Skeletal muscle cell (primary cell): Measurements from ENCODE around the gene MED7.
"Not testable (repeated sequence)": the region's sequence is repeated elsewhere in the genome, so short reads cannot be mapped to it uniquely, and the experiment has no call there.

ENCODE experiments used
- DNase-seq: peaks from one replicate; pipeline ENCODE4 v3.0.0-alpha.2; 2010; ENCODE audit warnings: low read depth
- H3K4me3 ChIP-seq: 2 replicates; pipeline ENCODE4 v1.5.1; 2011; ENCODE audit warnings: low read depth, mild to moderate bottlenecking, control low read depth, low read length, moderate library complexity

Gene MED7, protein sequence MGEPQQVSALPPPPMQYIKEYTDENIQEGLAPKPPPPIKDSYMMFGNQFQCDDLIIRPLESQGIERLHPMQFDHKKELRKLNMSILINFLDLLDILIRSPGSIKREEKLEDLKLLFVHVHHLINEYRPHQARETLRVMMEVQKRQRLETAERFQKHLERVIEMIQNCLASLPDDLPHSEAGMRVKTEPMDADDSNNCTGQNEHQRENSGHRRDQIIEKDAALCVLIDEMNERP

DNA sequence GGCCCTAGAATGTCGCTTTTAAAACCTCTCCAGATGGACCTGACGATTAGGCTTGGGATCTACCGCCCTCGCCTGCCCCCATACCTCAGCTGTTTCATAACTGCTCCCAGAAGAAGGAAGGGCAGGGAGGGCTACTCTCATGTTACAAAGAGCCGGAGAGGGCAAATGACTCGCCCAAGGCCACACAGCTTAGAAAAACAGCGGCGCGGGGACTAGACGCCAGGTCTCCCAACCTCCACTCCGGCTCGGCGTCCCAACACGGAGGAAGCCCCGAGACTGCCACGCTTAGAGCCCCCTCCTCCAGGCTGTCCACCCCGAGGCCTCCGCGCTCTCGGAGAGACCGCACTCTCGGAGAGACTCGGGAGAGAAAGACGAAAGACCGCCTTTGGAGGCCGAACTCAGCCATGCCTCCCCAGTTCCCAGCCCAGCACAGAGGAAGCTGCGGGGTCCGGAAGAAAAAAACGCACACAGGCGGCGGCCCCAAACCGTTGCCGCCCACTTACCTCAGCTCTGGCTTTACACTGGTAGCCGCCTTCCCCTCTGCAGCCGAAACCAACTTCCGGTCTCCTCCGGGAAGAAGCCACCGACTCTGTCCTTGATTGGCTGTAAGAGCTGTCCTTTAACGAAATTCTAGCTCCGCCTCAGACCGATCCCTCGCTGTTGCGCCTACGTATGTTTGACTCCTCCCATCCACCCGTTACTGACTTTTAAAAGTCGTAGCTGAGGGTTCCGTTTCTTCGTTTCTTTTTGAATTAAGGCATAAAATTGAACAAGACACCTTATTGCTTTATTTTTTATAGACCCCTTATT is at the start of gene MED7:
TSS of gene MED7 (minus strand) at position 549 of the 810 bp plus-strand sequence. CDS start 3,434 bp downstream, outside the sequence.
- peak; percentile 97 for DNase-seq
- H3K4me3 ChIP-seq: peak within 1 kb of the TSS; percentile 100

DNA sequence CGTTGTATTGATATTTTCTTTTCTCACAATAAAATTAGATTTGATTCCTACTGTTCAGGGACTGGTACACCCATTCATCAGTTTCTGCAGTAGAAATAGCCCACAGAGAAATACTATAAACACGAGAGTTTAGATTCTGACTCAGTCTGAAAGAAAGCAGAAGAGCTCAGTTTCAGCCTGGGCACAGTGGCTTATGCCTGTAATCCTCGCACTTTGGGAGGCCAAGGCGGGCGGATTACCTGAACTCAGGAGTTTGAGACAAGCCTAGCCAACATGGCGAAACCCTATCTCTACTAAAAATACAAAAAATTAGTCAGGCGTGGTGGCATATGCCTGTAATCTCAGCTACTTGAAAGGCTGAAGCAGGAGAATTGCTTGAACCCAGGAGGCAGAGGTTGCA is 46.6 kb upstream of the MED7 start:
- no peak overlapping the region for H3K4me3 ChIP-seq
- no peak for DNase-seq

DNA sequence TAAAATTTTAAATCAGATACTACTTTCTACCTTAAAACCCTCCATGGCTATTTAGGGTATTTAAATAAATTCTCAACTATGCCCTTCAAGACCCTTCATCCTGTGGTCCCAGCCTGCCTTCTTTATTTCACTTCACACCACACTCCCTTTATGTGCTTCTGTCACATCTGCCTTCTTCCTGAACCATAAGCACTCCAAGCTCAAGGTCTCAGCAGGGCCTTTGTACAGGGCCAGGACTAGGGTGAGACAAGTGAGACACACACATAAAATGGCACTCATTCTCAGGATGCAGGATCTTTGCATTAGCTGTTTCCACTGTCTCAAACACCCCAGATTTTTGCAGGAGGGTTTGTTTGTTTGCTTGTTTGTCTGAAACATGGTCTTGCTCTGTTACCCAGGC is 45.6 kb upstream of the MED7 start:
- H3K4me3 ChIP-seq: no peak overlapping the region
- DNase-seq: no peak

DNA sequence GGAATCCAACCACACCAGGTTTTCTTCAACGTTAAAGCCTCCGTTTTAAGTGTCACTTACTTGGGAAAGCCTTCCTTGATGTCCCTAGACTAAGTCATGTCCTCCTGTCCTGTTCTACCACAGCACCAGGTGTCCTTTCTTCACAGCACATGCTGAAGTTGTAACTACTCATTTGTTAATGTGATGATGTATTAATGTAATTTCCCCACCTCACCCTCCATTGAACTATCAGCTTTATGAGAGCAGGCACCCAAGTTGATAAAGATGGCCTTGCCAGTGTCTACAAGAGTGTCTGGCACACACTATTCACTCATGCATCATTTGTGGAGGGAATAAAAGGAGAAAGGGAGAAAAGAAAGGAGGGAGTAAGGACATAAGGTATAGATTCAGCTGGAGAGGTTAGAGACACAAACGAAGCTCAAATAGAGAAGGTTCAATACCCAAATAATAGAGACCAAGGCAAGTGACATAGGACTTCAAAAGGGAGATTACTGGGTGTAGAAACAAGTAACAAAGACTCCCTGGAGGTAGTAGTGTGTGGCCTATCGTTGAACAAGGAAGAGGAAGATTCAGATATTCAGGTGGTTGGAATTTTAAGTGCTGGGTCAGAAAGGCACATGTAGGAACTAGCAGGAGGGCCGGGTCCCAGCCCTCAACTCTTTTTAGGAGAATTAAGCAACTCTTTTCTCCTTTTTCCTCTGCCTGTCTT is 44.5 kb upstream of the MED7 start:
- H3K4me3 ChIP-seq: no peak overlapping the region
- DNase-seq: no peak

DNA sequence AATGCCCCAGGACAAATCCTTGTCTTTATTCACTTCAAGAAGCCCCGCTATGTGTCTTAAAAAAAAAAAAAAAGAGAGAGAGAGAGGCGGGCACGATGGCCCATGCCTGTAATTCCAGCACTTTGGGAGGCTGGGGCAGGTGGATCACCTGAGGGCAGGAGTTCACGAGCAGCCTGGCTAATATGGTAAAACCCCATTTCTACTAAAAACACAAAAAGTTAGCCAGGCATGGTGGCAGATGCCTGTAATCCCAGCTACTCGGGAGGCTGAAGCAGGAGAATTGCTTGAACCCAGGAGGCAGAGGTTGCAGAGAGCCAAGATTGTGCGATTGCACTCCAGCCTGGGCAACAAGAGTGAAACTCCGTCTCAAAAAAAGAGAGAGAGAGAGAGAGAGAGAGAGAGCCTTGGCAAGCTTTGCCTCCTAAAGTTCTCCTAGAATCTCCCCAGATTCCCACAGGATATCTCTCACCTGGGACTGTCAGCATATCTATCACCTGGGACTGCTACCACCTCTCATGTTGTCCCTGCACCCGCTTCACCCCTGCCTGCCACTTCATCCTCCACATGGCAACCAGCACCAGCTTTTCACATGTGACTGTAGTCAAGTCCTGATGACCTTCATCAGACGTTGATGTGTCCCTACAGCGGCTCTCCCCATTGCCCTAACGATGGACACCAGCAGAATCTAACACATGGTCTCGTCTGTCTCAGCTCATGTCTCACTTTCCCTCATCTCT is 43.8 kb upstream of the MED7 start:
- no peak overlapping the region for H3K4me3 ChIP-seq
- DNase-seq: no peak

DNA sequence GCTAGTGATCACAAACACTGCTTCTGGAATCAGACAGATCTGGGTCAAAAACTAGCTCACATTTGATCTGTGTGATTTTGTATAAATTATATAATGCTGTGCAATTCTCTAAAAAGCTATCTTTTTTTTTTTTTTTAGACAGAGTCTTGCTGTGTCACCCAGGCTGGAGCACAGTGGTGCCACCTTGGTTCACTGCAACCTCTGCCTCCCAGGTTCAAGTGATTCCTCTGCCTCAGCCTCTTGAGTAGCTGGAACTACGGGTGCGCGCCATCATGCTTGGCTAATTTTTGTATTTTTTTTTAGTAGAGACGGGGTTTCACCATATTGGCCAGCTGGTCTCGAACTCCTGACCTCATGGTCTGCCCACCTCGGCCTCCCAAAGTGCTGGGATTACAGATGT is 42.5 kb upstream of the MED7 start:
- not testable (repeated sequence) for H3K4me3 ChIP-seq, DNase-seq

DNA sequence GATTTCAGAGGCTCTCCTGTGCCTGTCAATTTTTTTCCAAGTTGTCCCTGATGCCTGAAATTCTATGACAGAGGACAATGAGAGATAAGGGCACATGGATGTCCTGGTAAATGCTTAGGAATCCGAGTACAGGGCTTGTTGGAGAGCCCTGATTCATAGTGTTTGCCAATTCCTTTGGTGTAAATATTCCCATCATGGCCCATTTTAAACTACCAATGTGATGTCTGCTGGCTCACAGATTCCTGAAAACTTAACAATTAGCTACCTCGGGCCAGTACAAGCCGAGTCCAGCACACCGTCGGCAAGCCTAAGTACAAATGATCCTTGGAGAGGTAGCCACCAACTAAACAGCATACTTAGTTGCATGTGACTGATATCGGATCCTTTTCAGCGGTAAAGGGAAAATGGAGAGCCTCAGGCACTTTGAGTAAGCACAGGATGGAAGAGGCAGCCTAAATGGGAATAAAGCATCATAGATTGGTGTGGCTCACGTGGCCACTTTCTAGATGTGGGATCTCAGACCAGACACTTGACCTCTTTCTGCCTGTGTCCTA is 41.5 kb upstream of the MED7 start:
- no peak overlapping the region for H3K4me3 ChIP-seq
- no peak for DNase-seq

DNA sequence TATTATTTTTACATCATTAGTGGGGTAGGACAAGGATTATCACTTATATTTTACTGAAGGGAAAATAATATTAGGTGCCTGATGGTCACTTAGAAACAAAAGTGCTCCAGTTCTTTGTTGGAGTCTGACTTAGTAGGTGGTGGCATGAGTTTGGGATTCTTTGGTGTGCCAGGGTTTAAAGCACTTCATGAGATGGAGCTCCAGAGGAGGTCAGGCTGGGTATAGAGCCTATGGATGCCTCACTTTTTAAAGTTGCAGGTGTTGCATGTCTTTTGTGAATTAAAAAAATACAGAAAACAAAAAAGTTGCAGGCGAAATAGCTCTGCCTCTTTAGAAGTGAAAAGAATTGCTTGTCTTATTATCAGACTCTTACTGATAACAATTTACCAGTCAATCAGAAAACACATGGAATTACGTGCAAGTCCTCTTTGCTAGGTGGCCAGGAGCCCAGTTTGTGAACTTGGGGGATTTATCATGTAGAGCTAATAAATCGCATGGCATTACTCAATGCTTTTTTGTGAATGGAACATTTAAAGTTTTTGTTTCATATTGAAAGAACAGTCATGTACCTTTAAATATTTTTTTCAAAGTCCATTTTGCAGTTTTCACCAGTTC is 39.6 kb upstream of the MED7 start:
- H3K4me3 ChIP-seq: no peak overlapping the region

DNA sequence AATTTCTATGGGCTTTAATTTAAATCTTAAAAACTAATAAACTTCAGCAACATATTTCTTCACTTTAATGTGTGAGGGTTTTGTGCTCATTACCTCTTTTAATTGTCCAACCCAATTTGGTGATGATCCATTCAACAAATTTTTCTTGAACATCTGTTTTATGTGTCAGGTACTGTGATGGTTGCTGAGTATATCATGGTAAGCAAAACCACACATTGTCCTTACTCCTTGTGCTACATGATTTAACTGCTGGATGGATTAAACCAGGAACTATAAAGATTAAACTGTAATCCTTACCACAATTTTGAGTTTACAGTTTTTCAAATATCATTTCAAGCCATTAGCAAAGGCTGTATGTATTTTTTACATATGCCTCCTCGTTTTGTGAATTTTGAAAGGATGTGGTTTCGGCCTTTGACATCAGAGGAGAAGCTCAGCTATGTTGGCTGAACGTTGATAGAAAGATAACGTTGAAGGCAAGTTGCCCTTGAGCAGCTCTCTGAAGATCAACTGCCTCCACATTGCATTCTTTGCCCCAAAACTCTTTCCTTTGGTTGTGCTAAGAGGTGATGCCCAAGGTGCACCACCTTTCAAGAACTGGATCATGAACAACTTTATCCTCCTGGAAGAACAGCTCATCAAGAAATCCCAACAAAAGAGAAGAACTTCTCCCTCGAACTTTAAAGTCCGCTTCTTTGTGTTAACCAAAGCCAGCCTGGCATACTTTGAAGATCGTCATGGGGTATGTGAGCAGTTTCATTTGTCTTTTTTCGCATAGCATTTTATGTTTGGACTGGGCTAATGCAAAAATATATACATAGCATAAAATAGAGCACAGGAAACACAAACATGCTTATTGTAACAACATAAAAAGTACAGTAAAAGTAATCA is 38.0 kb upstream of the MED7 start, which contains the start of gene ITK:
TSS of gene ITK (plus strand) at position 467 of the 891 bp plus-strand sequence. CDS start at position 605, 138 bp downstream.
- DNase-seq: no peak
- H3K4me3 ChIP-seq: no peak within 1 kb of the TSS

More for the DNA sequence above, 39.6 kb upstream of the MED7 start:
- no peak for DNase-seq

DNA sequence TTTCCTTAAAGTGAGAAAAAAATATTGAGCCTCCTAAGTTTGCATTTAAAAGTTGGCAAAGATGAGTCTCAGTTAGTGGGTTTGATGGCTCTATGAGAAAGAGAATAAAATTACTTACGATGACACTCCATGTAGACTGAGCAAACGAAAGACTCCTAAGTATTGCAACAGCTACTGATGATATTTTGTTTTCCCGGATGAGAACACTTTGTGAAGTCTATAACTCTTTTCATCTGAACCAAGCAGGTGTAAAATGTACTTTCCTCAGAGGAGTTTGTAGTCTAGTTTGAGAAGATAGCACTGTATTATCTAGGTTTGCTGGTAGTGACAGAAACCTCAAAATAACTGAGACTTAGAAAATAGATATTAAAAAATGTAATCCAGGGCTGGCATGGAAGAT is 36.3 kb upstream of the MED7 start:
- no peak overlapping the region for H3K4me3 ChIP-seq
- no peak for DNase-seq

DNA sequence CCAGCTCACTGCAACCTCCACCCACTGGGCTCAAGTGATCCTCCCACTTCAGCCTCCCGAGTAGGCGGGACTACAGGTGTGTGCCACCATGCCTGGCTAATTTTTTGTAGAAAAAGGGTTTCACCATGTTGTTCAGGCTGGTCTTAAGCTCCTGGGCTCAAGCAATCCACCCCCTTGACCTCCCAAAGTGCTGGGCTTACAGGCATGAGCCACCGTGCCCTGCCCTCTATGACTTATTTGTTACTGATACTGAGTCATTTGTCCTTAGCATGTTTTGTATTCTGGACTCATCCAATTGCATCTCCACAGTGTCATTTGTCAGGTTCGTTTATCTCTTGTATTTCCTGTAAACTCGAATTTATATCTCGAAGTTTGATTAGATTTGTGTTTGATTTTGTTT is 35.3 kb upstream of the MED7 start:
- no peak overlapping the region for H3K4me3 ChIP-seq
- DNase-seq: no peak

DNA sequence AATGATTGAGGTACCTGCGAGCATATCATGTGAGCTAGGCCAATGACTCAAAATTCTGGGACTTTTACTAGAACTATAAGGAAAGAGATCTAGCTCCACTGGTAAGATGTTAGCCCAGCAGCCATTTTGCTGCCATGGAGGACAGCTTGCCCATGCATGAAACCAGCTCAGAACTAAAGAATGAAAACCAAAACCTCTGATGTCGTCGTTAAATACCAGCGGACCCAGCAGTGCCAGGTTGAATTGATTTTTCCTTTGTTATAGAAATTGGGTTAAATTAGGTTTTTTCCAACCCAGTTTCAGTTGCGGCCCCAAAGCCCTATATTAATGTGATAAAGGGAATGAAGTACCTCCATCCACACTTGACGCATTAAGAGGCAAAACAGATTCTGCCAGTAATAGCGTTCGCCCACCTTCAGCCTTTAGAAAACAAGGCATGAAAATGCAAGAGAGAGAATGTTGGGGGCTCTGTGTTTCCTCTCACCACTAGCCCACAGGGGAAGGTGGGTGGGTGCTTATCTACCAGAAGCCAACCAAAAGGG is 32.5 kb upstream of the MED7 start:
- no peak overlapping the region for H3K4me3 ChIP-seq
- DNase-seq: no peak

DNA sequence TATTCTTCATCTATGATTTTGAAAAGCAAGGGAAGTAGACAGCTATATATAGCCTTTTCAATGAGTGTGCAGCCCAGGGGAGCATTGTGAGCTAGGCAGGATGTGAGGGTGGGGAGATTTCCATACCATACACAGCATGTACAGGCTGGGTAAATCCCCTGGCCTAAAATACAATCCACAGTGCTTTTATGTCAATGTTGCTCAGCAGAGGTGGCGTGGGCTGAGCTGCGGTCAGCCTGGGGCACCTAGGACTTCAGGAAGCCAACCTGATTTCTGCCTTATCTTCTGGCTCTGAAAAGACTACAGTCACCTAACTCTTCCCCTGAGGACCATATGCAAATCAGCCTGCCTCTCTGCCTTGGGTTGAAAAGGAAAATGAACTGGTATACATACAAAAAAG is 29.7 kb upstream of the MED7 start:
- no peak overlapping the region for H3K4me3 ChIP-seq
- peak; percentile 4 for DNase-seq

DNA sequence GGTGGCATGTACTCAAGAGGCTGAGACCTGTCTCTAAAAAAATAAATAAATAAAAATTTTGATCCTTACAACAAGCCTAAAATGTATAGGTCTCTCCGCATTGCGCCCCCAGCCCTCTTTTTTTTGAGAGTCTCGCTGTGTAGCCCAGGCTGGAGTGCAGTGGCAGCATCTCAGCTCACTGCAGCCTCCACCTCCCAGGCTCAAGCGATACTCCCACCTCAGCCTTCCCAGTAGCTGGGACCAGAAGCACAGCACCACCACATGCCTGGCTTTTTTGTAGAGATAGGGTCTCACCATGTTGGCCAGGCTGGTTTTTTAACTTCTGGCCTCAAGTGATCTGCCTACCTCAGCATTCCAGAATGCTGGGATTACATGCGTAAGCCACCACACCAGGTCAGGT is 25.6 kb upstream of the MED7 start:
- DNase-seq: no peak
- no peak overlapping the region for H3K4me3 ChIP-seq

DNA sequence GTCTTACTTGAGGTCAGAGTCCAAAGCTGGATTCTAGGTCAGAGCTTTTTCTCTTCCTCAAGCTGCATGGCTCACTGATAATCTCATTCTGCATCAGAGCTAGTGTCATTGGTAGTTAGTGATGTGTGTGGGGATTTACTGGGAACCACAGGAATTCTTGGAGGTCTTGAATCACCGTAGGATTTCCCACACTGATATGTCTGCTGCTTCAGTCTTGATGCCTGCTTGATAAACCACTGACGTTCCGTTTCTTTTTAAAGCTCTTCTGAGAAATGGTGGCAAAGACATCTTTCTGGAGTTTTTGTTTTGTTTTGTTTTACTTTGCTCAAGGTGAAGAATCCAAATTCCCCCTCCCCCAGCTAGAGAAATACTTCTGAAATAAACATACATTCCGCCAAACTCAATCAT is 24.6 kb upstream of the MED7 start:
- no peak overlapping the region for H3K4me3 ChIP-seq
- no peak for DNase-seq

DNA sequence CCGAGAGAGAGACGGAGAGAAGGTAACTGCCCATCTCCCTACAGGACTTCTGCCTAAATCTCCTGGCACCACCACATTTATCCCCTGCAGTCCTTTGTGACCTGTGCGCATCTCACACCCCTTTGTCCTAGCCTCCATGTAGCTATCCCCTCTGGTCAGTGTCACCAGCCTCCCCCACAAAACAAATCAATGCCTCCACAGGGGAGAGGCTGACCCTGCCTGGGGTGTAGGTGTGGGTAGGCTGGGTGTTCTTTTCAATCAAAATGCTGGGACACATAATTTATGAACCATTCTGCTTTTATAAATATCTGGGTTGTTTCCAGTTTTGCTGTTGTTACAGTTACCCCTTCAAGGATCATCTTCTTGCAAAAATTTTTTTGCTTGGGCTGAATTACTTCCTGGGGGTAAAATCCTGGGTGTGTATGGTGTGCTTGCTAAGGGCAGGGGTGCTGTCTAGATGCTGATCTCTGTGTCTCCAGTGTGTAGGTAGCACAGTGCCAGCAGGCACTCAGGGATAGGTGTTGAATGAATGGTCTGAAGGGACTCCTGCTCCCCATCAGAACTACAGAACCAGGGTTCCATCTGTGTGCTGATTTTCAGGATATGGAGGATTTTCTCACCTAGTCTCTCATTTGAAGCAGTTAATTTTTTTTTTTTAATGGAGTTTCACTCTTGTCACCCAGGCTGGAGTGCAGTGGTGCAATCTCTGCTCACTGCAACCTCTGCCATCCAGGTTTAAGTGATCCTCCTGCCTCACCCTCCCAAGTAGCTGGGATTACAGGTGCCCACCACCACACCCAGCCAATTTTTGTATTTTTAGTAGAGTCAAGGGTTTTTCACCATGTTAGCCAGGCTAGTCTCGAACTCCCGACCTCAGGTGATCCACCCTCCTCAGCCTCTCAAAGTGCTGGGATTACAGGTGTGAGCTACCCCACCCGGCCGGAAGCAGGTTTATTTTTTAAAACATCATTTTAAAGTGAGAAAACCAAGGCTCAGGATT is 23.8 kb upstream of the MED7 start, which contains the start of gene GARIN3:
TSS of gene GARIN3 (minus strand) at position 51 of the 1,000 bp plus-strand sequence. CDS start 96 bp downstream, outside the sequence.
- no peak within 1 kb of the TSS for H3K4me3 ChIP-seq
- no peak for DNase-seq
